OCI-LY1 (cell line): ENCODE data around the gene UBE2L6.

Experiments
- H2AFZ ChIP-seq: fragments of 200-600 bp; sonication (generic), shearing (Covaris generic); 2 replicates; pipeline ENCODE4 v1.6.0; 2014; ENCODE audit warnings: antibody characterized with exemption, mild to moderate bottlenecking, low read length
- H3F3A ChIP-seq: fragments of 200-600 bp; sonication (generic), shearing (Covaris generic); 2 replicates; pipeline ENCODE4 v1.6.0; 2014; ENCODE audit warnings: mild to moderate bottlenecking, antibody characterized with exemption, low read length, moderate library complexity; ENCODE audit not compliant: insufficient read depth
- H3K27ac ChIP-seq: fragments of 200-600 bp; sonication (generic); 2 replicates; pipeline ENCODE4 v1.5.1; 2014; ENCODE audit warnings: low read length, mixed run types, mild to moderate bottlenecking, low read depth; ENCODE audit not compliant: poor library complexity, severe bottlenecking
- H3K27me3 ChIP-seq: fragments of 200-600 bp; sonication (generic); 2 replicates; pipeline ENCODE4 v1.6.0; 2014; ENCODE audit warnings: antibody characterized with exemption, mild to moderate bottlenecking, low read length, moderate library complexity; ENCODE audit not compliant: insufficient read depth
- H3K36me3 ChIP-seq: fragments of 200-600 bp; sonication (generic); 2 replicates; pipeline ENCODE4 v1.6.1; 2014; ENCODE audit warnings: mild to moderate bottlenecking, antibody characterized with exemption, low read length, moderate library complexity, mixed read lengths; ENCODE audit not compliant: insufficient read depth
- H3K4me1 ChIP-seq: fragments of 200-600 bp; sonication (generic); 2 replicates; pipeline ENCODE4 v1.5.1; 2014; ENCODE audit warnings: mild to moderate bottlenecking, low read length, moderate library complexity; ENCODE audit not compliant: insufficient read depth, severe bottlenecking
- H3K4me2 ChIP-seq: fragments of 200-600 bp; sonication (generic), shearing (Covaris generic); 2 replicates; pipeline ENCODE4 v1.6.1; 2014; ENCODE audit warnings: low read length
- H3K4me3 ChIP-seq: fragments of 200-600 bp; sonication (generic); 2 replicates; pipeline ENCODE4 v1.5.1; 2014; ENCODE audit warnings: low read length, low read depth, mild to moderate bottlenecking, mixed read lengths; ENCODE audit not compliant: poor library complexity, severe bottlenecking
- H3K79me2 ChIP-seq: fragments of 200-600 bp; shearing (Covaris generic); 2 replicates; pipeline ENCODE4 v1.6.1; 2016; ENCODE audit warnings: mixed run types, low read length, mixed read lengths; ENCODE audit not compliant: insufficient read depth
- H3K9ac ChIP-seq: fragments of 200-600 bp; sonication (generic), shearing (Covaris generic); 2 replicates; pipeline ENCODE4 v1.6.1; 2014; ENCODE audit warnings: mild to moderate bottlenecking, low read length, mixed read lengths
- H3K9me2 ChIP-seq: fragments of 200-600 bp; sonication (generic), shearing (Covaris generic); 2 replicates; pipeline ENCODE4 v1.6.1; 2014; ENCODE audit warnings: low read depth, mild to moderate bottlenecking, low read length, mixed read lengths
- H3K9me3 ChIP-seq: fragments of 200-600 bp; shearing (Covaris generic); 2 replicates; pipeline ENCODE4 v1.6.1; 2014; ENCODE audit warnings: low read length, mixed read lengths
- H4K20me1 ChIP-seq: fragments of 200-600 bp; sonication (generic), shearing (Covaris generic); 2 replicates; pipeline ENCODE4 v1.6.0; 2016; ENCODE audit warnings: mild to moderate bottlenecking, low read length; ENCODE audit not compliant: insufficient read depth
- EZH2 ChIP-seq: fragments of 200-600 bp; sonication (generic), shearing (Covaris generic); IDR thresholded peaks from 2 replicates; pipeline ENCODE4 v1.8.0; 2017; ENCODE audit warnings: borderline replicate concordance, mixed run types, mild to moderate bottlenecking, antibody characterized with exemption, low read length, moderate library complexity, mixed read lengths
- TF ChIP-seq, protein P1 (sequence below): fragments of 200-600 bp; sonication (generic), shearing (Covaris generic); IDR thresholded peaks from 2 replicates; pipeline ENCODE4 v1.5.1; 2017; ENCODE audit warnings: mild to moderate bottlenecking, antibody characterized with exemption, low read length, moderate library complexity, mixed read lengths

The UBE2L6 gene

DNA sequence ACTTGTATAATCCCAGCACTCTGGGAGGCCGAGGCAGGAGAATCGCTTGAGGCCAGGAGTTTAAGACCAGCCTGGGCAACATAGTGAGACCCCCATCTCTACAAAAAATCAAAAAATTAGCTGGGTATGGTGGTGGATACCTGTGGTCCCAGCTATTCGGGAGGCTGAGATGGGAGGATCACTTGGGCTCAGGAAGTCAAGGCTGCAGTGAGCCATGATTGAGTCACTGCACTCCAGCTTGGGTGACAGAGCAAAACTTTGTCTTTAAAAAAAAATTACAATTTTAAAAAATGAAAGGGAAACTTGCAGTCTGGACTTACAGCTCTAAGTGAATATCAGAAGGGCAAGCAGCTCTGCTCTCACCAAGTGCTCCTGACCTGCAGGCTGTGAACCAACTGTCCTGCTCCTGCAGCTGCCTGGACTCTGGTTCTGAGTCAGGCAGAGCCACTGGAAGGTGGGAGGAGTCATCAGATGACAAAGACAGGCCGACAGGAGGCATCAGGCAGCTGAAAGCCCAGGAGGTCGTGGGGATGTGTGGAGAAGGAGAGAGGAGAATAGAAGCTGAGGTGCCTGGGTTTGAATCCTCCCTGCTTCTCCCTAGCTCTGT, 20.5 kb downstream of the UBE2L6 start:
- H3K9me2 ChIP-seq = no peaks in the 10 kb centered on the region
- peaks cover 14% of the 10 kb centered on the region; the same call in 1 of the 2 replicates for H3K36me3 ChIP-seq
- no peaks in the 10 kb centered on the region for H3K4me1 ChIP-seq
- H2AFZ ChIP-seq = no peak overlapping the region
- no peaks in the 10 kb centered on the region for H3F3A ChIP-seq
- H4K20me1 ChIP-seq = no peaks in the 10 kb centered on the region
- TF ChIP-seq, protein P1, sequence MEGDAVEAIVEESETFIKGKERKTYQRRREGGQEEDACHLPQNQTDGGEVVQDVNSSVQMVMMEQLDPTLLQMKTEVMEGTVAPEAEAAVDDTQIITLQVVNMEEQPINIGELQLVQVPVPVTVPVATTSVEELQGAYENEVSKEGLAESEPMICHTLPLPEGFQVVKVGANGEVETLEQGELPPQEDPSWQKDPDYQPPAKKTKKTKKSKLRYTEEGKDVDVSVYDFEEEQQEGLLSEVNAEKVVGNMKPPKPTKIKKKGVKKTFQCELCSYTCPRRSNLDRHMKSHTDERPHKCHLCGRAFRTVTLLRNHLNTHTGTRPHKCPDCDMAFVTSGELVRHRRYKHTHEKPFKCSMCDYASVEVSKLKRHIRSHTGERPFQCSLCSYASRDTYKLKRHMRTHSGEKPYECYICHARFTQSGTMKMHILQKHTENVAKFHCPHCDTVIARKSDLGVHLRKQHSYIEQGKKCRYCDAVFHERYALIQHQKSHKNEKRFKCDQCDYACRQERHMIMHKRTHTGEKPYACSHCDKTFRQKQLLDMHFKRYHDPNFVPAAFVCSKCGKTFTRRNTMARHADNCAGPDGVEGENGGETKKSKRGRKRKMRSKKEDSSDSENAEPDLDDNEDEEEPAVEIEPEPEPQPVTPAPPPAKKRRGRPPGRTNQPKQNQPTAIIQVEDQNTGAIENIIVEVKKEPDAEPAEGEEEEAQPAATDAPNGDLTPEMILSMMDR = no peak
- no peak for TF ChIP-seq EZH2
- H3K9ac ChIP-seq = no peak overlapping the region
- no peaks in the 10 kb centered on the region for H3K27me3 ChIP-seq
- H3K4me3 ChIP-seq = no peak overlapping the region
- H3K79me2 ChIP-seq = no peaks in the 10 kb centered on the region
- no peak overlapping the region for H3K27ac ChIP-seq
- no peak overlapping the region for H3K4me2 ChIP-seq
- no peaks in the 10 kb centered on the region for H3K9me3 ChIP-seq

DNA sequence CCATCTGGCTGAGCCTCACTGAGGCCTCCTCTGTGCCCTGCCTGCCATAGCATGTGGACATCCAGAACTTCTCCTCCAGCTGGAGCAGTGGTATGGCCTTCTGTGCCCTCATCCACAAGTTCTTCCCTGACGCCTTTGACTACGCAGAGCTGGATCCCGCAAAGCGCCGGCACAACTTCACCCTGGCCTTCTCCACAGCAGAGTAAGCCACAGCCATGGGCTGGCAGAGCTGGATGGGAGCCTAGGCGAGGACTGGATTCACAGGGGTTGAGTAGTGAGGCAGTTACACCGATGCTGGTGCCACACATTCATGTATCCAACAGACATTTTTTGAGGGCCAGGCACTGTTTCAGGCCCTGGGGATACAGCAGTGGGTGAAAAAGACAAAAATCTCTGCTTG, 21.0 kb downstream of the UBE2L6 start:
- no peaks in the 10 kb centered on the region for H4K20me1 ChIP-seq
- no peaks in the 10 kb centered on the region for H3K27me3 ChIP-seq
- no peaks in the 10 kb centered on the region for H3K4me1 ChIP-seq
- H3K9me3 ChIP-seq = no peaks in the 10 kb centered on the region
- no peak overlapping the region for H3K4me3 ChIP-seq
- no peak overlapping the region for H3K27ac ChIP-seq
- H2AFZ ChIP-seq = no peak overlapping the region
- no peak overlapping the region for H3K9ac ChIP-seq
- H3K9me2 ChIP-seq = no peaks in the 10 kb centered on the region
- H3K4me2 ChIP-seq = no peak overlapping the region
- peaks cover 9% of the 10 kb centered on the region; the same call in 1 of the 2 replicates for H3K36me3 ChIP-seq
- TF ChIP-seq, protein P1 = no peak
- no peak for TF ChIP-seq EZH2
- no peaks in the 10 kb centered on the region for H3K79me2 ChIP-seq
- no peaks in the 10 kb centered on the region for H3F3A ChIP-seq

DNA sequence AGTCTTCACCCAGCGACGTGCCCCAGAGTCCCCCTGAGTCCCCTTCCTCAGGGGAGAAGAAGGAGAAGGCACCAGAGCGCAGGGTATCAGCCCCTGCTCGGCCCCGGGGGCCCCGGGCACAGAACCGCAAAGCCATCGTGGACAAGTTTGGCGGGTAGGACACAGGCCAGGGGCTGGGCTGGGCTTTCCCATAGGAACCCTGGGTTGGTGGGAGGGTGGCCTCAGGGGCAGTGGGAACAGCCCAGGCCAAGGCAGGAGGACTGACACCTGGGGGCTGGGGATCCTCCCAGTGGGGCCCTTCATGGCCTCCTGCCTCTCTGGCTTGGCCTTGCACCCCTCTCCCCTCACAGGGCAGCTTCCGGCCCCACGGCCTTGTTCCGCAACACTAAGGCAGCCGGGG, 21.6 kb downstream of the UBE2L6 start:
- Histone ChIP-seq H3K79me2 (no peaks in the 10 kb centered on the region), H3K4me3 (no peak overlapping the region), H3K9me3 (no peaks in the 10 kb centered on the region), H3K9ac (no peak overlapping the region), H3K36me3 (peaks cover 7% of the 10 kb centered on the region; the same call in 1 of the 2 replicates), H3K27me3 (no peaks in the 10 kb centered on the region), H3F3A (no peaks in the 10 kb centered on the region), H4K20me1 (no peaks in the 10 kb centered on the region), H3K27ac (no peak overlapping the region), H2AFZ (no peak overlapping the region), H3K4me1 (no peaks in the 10 kb centered on the region), H3K9me2 (no peaks in the 10 kb centered on the region), H3K4me2 (no peak overlapping the region)
- TF ChIP-seq, protein P1 = no peak
- TF ChIP-seq EZH2 = no peak
